Measurements from ENCODE around the gene HNRNPUL1.
A peak's percentile ranks its signal among the peaks of the same experiment; 100 is the strongest.

The HNRNPUL1 gene

GRCh38 chr19:41263042-41263849 is 926 bp upstream of the HNRNPUL1 start:
- peaks cover 33% of the 10 kb centered on the region for H3K36me3 ChIP-seq
- H3K4me3 ChIP-seq (ENCODE audit: low read depth, low read length), result peak overlapping the region; percentile 97
- peak overlapping the region; percentile 95 for H3K27ac ChIP-seq
- peak; percentile 50 for DNase-seq
- no peaks in the 10 kb centered on the region for H3K9me3 ChIP-seq (ENCODE audit: severe bottlenecking)
- H3K27me3 ChIP-seq (ENCODE audit: insufficient read depth, low read depth, severe bottlenecking), result no peaks in the 10 kb centered on the region
- TF ChIP-seq CTCF (IDR thresholded peaks at IDR 0.05; ENCODE audit: low read depth, low read length), result no peak

- Histone ChIP-seq H3K9me3 (ENCODE audit: severe bottlenecking) (no peaks in the 10 kb centered on the region), H3K27ac (peak overlapping the region; percentile 100), H3K4me3 (ENCODE audit: low read depth, low read length) (peak overlapping the region; percentile 95), H3K36me3 (peaks cover 48% of the 10 kb centered on the region), H3K27me3 (ENCODE audit: insufficient read depth, low read depth, severe bottlenecking) (no peaks in the 10 kb centered on the region)
- TF ChIP-seq CTCF (IDR thresholded peaks at IDR 0.05; ENCODE audit: low read depth, low read length), result 0 out of 2 replicates have a peak, but pooled peaks have one; percentile 13
- DNase-seq, result peak; percentile 61
These were observed 616 bp downstream of the HNRNPUL1 start for GRCh38 chr19:41264581-41265394.

GRCh38 chr19:41265395-41266153 is 1.4 kb downstream of the HNRNPUL1 start:
- Histone ChIP-seq H3K4me3 (ENCODE audit: low read depth, low read length) (peak overlapping the region; percentile 95), H3K9me3 (ENCODE audit: severe bottlenecking) (no peaks in the 10 kb centered on the region), H3K27me3 (ENCODE audit: insufficient read depth, low read depth, severe bottlenecking) (no peaks in the 10 kb centered on the region), H3K27ac (peak overlapping the region; percentile 100), H3K36me3 (peaks cover 56% of the 10 kb centered on the region)
- no peak for DNase-seq
- no peak for TF ChIP-seq CTCF (IDR thresholded peaks at IDR 0.05; ENCODE audit: low read depth, low read length)

- H3K36me3 ChIP-seq, result peaks cover 91% of the 10 kb centered on the region
- no peak overlapping the region for H3K4me3 ChIP-seq (ENCODE audit: low read depth, low read length)
- no peak for DNase-seq
- H3K9me3 ChIP-seq (ENCODE audit: severe bottlenecking), result no peaks in the 10 kb centered on the region
- no peaks in the 10 kb centered on the region for H3K27me3 ChIP-seq (ENCODE audit: insufficient read depth, low read depth, severe bottlenecking)
- no peak overlapping the region for H3K27ac ChIP-seq
- TF ChIP-seq CTCF (IDR thresholded peaks at IDR 0.05; ENCODE audit: low read depth, low read length), result no peak
These were observed 4.9 kb downstream of the HNRNPUL1 start for GRCh38 chr19:41269055-41269454.

GRCh38 chr19:41269571-41269970 is 5.4 kb downstream of the HNRNPUL1 start:
- H3K4me3 ChIP-seq (ENCODE audit: low read depth, low read length), result no peak overlapping the region
- H3K27ac ChIP-seq, result no peak overlapping the region
- no peaks in the 10 kb centered on the region for H3K27me3 ChIP-seq (ENCODE audit: insufficient read depth, low read depth, severe bottlenecking)
- no peak for DNase-seq
- peaks cover 92% of the 10 kb centered on the region for H3K36me3 ChIP-seq
- no peaks in the 10 kb centered on the region for H3K9me3 ChIP-seq (ENCODE audit: severe bottlenecking)
- TF ChIP-seq CTCF (IDR thresholded peaks at IDR 0.05; ENCODE audit: low read depth, low read length), result no peak
